ENCODE measurements around the gene RPS14. TPM values are rescaled to one million over a fixed set of nuclear protein-coding genes. Genes with fewer than 3 reads are reported as not detected.
A peak's percentile ranks its signal among the peaks of the same experiment; 100 is the strongest.

RPS14 gene
- total and polyA plus RNA-seq, 9 donors: 2,234 to 9,295 (median 4,211) TPM

DNA sequence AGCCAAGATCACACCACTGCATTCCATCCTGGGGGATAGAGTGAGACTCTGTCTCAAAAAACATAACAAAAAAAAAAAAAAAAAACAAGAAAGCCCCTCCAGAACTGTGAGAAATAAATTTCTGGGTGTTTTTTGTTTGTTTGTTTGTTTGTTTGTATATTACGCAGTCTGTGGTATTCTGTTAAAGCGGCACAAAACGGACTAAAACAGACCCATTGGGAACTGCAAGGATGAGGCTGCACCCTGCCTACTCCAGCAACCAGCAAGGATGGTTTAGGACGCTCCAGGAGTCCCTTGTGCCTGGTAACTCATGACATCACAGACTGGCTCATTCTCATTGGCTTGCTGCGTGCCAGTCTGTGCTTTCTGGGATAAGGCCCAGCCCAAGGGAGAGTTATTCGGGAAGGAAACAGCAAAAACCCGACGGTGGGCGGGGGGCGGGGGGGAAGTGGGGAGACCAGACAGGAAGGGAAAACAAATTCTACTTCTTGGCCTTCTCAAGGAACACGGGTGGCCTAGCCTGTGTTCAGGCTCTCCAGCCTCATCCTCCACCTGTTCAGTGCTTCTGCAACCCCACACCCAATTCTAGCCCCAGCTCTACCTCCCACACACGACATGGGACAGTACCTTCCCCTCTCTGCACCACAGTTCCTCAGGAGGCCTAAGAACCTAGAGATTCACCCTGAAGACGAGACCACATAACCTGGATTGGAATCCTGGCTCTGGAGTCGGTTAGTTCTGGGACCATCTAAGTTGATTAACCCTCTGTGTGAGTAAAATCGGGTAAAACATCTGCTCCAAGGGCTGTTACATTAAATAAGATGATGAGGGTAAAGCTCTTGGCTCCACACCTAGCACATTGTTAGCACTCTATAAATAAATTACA is 39.7 kb downstream of the RPS14 start:
- Histone ChIP-seq H3K4me1 (ENCODE audit: insufficient read depth) (peaks cover 4% of the 10 kb centered on the region), H3K36me3 (no peaks in the 10 kb centered on the region), H3K9me3 (no peaks in the 10 kb centered on the region), H3K4me3 (no peak overlapping the region), H3K27ac (peak overlapping the region; percentile 59), H3K27me3 (no peaks in the 10 kb centered on the region)
- WGBS, 3 donors: 8 to 12% (median 11%) methylated on average over 15 of the region's 15 CpGs
- DNase-seq: peak; percentile 72 to 82 (median 73)
- intact Hi-C loops (cut with DNase I): no loop called here
- TF ChIP-seq EP300 (IDR thresholded peaks at IDR 0.05) (no peak), POLR2A (IDR thresholded peaks at IDR 0.05) (no peak)
- TF ChIP-seq, protein P1, sequence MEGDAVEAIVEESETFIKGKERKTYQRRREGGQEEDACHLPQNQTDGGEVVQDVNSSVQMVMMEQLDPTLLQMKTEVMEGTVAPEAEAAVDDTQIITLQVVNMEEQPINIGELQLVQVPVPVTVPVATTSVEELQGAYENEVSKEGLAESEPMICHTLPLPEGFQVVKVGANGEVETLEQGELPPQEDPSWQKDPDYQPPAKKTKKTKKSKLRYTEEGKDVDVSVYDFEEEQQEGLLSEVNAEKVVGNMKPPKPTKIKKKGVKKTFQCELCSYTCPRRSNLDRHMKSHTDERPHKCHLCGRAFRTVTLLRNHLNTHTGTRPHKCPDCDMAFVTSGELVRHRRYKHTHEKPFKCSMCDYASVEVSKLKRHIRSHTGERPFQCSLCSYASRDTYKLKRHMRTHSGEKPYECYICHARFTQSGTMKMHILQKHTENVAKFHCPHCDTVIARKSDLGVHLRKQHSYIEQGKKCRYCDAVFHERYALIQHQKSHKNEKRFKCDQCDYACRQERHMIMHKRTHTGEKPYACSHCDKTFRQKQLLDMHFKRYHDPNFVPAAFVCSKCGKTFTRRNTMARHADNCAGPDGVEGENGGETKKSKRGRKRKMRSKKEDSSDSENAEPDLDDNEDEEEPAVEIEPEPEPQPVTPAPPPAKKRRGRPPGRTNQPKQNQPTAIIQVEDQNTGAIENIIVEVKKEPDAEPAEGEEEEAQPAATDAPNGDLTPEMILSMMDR (IDR thresholded peaks at IDR 0.05): no peak

- no peak overlapping the region for H3K27ac ChIP-seq
- no peak overlapping the region for H3K4me3 ChIP-seq
- H3K9me3 ChIP-seq: no peaks in the 10 kb centered on the region
- peaks cover 8% of the 10 kb centered on the region for H3K4me1 ChIP-seq (ENCODE audit: insufficient read depth)
- no peaks in the 10 kb centered on the region for H3K36me3 ChIP-seq
- H3K27me3 ChIP-seq: no peaks in the 10 kb centered on the region
- TF ChIP-seq EP300 (IDR thresholded peaks at IDR 0.05) (no peak), POLR2A (IDR thresholded peaks at IDR 0.05) (no peak)
- TF ChIP-seq, protein P1 (IDR thresholded peaks at IDR 0.05): no peak
- 90 to 93% (median 90%) methylated on average over 8 of the region's 8 CpGs for WGBS, 3 donors
- intact Hi-C loops (cut with DNase I): no loop called here
- no peak for DNase-seq
Observed at GRCh38 chr5:150408231-150408943, 41.2 kb downstream of the RPS14 start.

DNA sequence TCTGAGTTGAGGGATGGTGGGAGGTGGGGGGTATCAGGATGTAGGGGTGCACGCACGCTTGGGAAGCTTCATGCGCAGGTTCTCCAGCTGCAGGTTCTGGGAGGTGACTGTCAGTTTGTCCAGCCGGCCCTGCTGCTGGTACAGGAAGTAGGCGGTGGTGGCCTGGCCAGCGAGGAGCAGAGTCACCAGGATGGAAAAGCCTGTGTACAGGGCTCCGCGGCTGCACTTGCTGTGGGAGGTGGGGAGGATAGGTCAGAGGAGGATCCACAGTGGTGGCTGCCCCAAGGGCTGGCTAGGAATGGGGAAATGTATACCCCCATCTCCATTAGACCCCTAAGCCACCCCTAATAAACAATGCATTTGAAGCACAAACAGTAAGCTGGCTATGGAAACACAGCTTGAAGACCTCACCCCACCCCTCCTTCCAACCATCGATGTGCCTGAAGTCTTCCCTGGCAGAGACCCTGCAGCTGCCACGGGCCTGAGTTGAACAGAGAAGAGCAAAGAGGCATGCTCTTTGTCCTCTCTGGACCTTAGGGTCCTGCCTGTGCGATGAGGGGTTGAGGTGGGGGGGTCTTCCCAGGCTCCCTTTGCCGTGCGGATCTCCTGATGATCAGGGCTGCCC is 42.3 kb downstream of the RPS14 start:
- Histone ChIP-seq H3K36me3 (no peaks in the 10 kb centered on the region), H3K27ac (no peak overlapping the region), H3K9me3 (no peaks in the 10 kb centered on the region), H3K4me3 (no peak overlapping the region), H3K27me3 (no peaks in the 10 kb centered on the region), H3K4me1 (ENCODE audit: insufficient read depth) (peaks cover 6% of the 10 kb centered on the region)
- no peak for TF ChIP-seq EP300 (IDR thresholded peaks at IDR 0.05)
- no peak for TF ChIP-seq POLR2A (IDR thresholded peaks at IDR 0.05)
- TF ChIP-seq, protein P1 (IDR thresholded peaks at IDR 0.05): no peak
- 76 to 78% (median 77%) methylated on average over 13 of the region's 13 CpGs for WGBS, 3 donors
- DNase-seq: no peak
- intact Hi-C loops (cut with DNase I): no loop called here

DNA sequence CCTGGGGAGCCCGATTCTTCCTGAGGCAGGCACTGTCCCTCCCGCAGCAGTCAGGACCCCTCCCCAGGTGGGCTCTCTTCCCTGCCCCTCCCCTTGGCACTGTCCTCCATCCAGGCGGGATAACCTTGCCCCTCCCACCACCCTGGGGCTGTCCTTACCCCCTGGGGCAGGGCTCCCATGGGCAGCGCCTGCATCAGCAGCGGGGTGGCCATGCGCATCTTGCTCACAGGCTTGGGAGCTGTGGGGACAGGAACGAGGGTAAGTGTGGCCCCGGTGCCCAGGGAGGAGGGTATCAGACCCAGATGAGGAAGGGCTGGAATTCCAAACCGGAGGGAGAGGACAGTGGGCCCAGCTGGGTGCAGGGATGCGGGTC is 42.8 kb downstream of the RPS14 start:
- Histone ChIP-seq H3K27ac (no peak overlapping the region), H3K36me3 (no peaks in the 10 kb centered on the region), H3K4me3 (no peak overlapping the region), H3K4me1 (ENCODE audit: insufficient read depth) (peaks cover 6% of the 10 kb centered on the region), H3K9me3 (no peaks in the 10 kb centered on the region), H3K27me3 (no peaks in the 10 kb centered on the region)
- DNase-seq: no peak
- intact Hi-C loops (cut with DNase I): no loop called here
- TF ChIP-seq, protein P1 (IDR thresholded peaks at IDR 0.05): no peak
- TF ChIP-seq EP300 (IDR thresholded peaks at IDR 0.05) (no peak), POLR2A (IDR thresholded peaks at IDR 0.05) (no peak)
- 73 to 80% (median 73%) methylated on average over 10 of the region's 10 CpGs for WGBS, 3 donors
